NCI-H82 treated with DMSO at 0.1 percent for 48 hours (cell line): ENCODE measurements around the gene FSTL3.

ENCODE experiments used
- DNase-seq: peaks from one replicate; lab custom pipeline; 2025; ENCODE audit not compliant: unreplicated experiment; lab: John Stamatoyannopoulos, UW

FSTL3 gene

DNA sequence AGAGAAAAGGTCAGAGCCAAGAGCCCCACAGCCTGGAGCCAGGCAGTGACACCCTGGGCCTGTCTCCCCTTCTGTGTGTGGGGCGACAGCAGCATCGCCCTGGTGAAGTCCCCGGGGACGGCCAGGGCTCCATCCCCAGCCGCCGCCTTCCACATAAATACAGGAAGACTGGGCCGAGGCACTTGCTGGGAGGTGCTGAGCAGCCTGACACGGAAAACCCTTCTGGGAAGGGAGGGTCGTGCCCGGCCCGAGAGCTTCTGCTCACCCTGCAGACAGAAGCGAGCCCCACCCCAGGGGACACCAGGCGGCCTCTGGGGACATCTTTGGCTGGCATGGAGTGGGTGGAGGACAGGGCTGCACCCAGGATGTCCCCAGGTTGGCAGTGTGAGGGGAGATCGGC lies 31.4 kb upstream of the FSTL3 start:
- no peak for DNase-seq

DNA sequence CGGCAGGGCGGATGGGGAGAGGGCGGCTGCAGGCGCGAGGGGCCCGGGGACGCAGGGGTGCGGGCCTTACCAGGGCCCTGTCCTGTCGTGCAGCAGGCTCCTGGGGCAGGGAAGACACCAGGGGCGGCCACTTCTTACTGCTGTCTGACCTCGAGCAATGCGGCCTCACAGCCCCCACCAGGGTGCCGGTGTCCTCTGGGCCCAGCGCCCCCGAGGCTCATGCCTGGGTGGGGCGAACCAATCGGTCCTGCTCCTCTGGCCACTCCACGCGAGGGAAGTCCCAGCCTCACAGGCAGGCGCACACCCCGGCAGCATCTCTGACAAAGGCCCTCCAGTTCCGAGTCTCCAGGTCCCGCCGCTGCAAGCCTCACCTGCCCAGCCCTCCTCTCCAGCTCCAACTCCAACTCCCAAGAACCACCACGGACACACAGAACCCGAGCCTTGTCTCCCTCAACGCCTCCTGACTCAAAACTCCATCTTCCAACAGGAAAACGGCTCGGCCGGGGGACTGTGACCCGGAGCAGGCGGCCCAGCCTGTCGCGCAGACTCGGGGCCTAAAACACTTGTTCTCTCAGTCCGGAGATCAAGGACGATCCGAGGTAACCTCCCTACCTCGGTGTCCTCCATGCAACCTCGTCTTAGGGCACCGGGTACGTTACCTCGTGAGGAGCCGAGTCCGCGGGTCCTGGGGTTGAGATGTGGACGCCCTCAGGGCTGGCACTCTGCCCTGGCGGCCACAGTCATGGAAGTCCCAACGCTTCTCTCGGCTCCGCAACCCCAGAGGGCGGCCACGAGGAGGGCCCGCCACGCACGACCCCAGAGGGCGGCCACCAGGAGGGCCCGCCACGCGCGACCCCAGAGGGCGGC lies 30.0 kb upstream of the FSTL3 start:
- no peak for DNase-seq

DNA sequence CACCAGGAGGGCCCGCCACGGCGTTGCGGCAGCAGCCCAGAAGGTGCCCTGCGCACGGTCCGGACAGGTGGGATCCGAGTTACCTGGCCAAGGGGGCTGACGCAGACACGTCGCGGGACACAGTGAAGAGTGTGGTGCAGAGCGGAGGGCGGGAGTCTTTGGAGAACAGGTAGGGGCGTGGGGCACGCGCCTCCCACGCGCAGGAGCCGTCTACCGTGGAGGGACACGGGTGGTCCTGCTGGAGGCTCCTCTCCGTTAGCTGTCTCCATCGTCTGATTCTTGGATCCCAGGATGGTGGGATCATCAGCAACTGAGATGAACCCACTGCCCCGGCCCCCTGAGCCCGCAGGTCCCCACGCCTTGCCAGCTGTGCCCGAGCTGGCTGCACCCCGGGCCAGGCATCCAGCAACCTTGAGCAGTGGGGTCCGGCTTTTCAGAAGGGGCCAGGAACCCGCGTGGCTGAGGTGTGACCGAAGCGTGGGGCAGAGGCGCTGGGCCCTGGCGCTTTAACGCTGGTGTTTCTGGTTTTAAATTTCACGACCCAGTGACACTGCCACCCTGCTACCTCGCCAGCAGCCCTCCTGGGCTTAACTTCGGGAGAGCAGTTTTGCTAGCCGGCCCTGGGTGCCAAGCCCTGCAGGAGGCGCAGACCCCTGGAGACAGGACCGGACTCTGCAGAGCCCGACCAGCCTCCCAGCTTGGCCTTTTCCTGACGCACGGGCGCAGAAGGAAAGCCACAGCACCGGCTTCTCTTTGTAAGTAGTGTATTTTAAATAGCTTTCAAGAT lies 29.2 kb upstream of the FSTL3 start:
- DNase-seq, result no peak

DNA sequence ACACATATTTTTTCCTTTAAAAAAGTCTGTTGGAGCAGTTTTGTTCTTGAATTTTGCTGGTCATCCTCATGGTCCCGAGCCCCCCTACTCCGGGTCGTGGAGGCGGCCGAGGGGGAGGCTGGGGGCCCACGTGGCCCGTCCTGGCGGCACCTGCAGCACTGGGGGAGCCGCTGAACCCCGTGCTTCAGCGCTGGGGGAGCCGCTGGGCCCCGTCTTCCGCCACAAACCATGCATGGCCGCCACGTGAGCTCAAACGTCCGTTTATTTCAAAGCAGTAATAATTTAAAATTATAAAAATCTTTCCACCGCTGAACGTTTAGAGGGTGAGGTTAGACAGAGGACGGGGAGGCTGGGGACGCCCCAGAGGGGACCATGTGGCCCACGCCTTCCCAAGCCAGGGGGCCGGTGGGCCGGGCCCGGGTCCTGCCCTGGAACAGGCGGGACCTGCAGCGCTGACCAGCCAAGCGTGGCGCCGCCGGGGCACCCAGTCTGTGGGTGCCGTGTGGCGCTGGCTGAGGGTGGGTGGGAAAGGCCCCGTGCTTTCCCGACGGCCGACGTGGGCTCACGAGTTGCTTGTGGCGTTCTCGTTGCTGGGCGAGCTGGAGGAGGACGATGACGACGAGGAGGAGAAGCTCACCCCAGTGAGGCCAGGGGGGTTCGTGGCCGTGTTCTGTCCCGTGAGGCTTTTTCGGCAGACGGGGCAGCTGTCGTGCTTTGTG lies 28.5 kb upstream of the FSTL3 start:
- no peak for DNase-seq

DNA sequence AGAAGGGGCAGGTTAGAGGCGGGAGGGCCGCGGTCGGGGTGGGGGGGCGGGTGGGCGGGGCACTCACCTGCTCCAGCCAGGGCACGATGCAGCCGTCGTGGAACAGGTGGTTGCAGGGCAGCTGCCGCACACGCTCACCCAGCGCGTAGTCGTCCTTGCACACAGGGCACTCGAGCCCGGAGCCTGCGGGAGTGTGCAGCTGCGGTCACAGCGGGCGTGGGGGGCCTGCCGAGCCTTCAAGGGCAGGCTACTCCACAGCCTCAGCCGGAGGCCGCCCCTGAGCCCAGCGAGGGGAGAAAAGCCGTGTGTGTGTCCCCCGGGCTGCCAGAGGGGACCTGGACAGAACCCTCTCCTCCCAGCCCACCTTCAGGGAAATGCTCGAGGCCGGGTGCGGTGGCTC lies 27.9 kb upstream of the FSTL3 start:
- no peak for DNase-seq

DNA sequence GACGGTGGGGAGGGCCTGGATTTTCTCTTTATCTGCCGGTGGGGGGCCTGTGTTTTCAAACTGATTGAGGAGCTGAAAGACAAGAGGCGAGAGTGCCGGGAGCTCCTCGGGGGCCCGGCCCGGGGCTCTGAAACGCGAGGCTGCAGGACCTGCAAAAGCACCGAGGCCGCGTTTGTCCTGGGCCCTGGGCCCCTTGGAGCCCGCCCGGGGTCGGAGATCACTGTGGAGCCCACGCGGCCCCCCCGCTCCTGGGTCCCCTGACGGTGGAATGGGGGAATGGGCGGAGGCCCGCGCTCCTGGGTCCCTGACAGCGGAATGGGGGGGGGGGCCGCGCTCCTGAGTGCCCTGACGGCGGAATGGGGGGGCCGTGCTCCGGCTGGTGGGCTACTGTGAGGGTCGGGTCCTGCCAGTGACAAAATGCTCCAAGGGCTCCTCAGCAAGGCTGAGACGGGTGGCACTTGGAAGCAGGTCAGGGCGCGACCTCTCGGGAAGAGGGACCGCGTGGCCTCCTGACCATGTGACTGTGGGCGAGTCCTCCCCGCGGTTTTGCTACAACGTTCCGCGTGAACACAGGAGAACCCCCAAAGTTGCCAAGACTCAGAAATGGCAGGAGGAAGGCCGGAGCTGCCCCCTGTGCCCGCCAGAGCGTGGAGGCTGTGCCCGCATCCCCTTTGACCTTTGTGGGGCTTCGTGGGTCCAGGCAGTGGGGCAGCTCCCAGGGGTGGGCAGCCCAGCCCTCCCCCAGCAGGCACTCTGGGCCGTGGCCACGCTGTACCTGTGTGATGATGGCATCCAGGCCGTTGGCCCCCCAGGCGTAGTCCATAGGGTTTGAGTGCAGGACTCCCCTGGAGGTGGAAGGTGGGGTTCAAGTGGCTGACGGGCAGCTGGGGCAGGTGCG lies 27.0 kb upstream of the FSTL3 start:
- DNase-seq, result no peak

DNA sequence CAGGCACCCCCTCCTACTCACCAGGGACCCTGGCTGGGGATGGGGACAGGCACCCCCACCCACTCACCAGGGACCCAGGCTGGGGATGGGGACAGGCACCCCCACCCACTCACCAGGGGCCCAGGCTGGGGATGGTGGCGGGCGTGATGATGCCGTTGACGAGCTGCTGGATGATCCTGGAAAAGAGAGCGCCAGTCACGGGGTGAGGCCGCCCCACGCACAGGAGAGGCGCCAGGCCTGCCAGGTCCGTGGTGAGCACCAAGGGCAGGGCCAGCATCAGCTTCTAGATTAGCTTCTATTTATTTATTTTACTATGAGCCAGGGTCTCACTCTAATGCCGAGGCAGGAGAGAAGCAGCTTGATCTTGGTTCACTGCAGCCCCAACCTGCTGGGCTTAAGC lies 26.1 kb upstream of the FSTL3 start:
- DNase-seq, result no peak

DNA sequence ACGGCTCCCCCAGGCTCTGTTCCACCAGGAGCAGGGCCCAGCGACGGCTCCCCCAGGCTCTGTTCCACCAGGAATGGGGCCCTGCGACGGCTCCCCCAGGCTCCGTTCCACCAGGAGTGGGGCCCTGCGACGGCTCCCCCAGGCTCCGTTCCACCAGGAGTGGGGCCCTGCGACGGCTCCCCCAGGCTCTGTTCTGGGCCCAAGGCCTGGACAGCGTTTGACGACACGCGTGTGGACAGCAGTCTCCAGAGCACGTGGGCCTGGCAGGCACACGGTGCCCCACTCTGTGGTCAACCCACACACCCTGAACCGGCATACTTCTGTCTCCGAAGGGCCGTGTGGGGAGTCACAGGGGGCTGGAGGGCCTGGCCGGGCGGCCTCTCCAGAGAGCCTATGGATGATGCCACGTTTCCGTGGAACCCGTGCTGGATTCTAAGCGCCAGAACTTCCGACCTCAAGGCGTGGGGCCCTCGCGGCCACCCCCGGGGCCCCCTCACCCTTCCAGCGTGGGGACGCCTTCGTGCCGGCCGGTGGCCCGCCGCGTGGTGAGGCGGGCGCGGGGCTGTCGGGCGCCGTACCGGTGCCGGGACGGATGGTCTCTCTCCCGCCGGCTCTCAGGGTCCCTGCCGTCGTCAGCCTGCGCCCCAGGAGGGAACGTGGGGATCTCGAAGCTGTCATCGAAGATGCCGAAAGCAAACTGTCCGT lies 24.9 kb upstream of the FSTL3 start:
- DNase-seq, result no peak

DNA sequence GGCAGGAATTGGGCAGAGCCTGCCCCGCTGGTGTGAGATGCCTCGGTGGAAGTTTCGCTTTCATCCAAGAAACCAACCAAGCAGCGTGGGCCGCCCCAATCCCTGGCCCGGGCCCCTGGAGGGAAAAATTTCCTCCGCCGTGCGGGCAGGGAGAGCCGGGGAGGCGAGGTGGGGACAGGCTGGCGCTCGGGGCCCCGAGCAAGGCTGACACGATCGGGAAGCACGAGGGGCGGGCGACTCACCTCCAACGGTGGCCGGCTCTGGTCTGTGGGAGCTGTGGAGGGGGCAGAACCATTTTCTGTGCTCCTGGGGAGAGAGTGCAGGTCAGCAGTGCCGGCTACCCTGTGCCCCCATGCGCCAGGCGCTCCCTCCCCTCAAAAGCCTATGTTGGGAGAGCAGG lies 24.2 kb upstream of the FSTL3 start:
- DNase-seq, result no peak

DNA sequence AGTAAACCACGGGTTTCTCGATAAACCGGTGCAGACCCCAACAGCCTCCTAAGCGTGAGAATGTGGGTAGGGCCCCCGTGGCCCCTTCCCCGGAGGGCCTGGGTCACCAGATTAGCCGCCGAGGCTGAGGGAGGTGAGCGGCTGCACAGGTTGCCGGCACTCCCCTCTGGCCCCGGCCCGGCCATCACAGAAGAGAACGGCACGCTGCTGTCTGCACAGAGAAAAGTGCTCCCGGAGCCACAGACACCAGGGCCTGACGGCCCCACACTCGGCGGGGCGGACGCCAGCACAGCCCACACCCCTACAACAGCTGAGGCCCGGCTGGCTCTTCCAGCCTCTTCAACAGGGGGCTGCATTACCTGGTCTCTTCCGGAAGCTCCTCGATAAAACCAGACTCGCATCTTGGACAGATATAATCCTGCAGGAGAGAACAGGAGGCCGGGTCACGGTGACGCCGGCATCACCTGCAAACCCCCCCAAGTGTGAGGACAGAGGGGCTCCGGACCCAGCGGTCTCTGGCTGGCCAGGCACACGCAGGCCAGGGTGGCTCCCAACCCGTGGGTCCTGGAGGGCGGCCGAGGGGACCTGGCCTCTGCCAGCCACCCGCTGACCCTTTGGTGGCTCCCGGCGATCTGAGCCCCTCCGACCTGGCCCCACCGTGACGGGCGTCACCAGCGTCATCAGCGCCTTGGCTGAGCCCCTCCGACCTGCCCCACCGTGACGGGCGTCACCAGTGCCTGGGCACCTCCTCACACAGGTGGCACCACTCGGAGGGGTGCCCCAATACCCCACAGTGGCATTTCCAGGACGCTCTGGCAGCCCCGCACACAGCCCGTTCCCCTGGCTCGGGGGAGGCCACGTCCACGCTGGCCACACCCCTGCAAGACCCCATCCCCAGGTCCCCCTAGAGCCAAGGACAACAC lies 23.5 kb upstream of the FSTL3 start:
- no peak for DNase-seq

DNA sequence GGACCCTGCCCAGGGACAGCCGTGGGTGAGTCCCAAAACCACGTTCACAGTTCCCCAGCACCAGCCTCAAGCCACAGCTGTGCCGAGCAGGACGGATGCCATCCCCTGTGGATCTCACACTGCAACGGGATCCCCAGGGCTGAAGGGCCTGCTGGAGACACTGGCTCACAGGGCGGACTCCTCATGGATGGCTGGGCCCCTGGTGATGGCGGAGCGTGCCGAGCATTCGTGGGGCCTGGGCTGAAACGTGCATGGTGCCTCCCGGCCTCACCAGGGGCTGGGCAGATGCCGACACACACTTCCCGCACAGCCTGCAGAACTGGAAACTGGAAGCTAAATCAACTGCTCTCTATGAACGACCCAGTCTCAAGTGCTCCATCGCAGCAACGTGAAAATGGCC lies 22.8 kb upstream of the FSTL3 start:
- DNase-seq, result no peak

DNA sequence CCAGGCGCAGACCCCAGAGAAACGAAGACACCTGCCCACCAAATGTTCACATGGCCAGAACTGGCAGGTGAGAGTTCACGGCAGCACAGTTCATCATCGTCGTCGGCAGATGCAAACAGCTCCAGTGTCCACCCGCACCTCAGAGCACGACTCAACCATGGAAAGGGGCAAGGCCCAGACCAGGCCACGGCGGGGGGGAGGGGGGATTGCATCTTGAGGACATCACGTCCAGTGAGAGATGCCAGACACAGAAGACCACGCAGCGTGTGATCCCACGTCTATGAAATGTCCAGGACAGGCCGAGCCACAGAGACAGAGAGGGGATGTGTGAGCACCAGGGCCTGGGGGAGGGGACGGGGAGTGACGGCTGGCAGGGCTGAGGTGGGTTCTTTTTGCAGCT lies 20.5 kb upstream of the FSTL3 start:
- DNase-seq, result no peak

DNA sequence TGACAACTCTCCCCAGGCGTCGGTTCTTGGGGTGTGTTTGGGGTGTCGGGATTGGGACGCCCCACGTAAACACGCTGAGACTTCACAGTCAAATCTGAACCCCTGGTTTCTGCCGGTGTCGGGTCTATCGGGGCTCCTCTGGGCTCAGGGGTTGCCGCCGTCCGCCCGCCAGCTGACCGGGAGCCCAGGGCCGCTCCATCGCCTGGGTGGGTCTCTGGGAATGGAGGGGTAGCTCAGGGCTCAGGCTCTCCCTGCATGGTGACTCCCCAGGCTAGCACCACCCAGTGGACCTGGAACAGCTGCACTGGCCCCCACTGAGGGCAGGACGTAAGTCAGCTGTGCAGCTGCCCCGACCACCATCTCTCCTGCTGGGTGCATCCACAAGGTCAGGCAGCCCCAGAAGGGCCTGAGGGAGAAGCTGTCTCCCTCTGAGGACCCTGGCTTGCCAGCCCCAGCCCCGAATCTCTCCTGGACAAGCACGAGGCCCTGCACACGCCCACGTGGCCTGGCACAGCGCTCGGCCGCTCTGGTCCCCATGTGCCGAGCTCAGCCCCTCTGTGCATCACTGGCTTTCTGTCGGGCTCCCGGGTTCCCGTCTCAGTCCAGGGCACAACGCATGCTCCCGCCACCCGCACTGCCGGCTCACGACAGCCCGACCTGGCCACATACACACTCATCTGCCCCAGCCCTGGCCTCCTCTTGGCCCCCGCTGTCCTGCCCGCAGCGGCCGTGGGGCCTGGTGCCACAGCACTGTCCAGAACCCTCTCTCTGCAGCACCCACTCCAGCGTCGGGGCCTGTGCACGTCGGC lies 19.2 kb upstream of the FSTL3 start:
- no peak for DNase-seq

DNA sequence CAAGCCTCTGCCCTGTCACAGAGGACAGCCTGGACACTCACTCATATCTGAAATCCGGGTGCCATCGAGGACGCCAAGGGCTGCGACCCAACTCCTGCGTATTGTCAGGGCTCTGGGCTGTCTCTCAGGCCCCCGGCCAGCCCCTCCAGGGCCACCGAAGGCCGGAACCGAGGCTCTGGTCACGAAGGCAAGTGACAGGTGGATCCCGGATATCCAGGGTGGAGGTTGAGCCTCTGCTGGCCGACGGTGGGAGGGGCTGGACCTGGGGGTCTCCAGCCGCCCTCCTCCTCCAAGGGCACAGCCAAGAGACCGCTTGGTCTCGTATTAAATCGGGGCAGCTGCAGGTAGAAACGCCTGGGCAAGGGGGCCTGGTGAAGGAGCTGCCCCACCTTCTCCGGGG lies 18.6 kb upstream of the FSTL3 start:
- no peak for DNase-seq

DNA sequence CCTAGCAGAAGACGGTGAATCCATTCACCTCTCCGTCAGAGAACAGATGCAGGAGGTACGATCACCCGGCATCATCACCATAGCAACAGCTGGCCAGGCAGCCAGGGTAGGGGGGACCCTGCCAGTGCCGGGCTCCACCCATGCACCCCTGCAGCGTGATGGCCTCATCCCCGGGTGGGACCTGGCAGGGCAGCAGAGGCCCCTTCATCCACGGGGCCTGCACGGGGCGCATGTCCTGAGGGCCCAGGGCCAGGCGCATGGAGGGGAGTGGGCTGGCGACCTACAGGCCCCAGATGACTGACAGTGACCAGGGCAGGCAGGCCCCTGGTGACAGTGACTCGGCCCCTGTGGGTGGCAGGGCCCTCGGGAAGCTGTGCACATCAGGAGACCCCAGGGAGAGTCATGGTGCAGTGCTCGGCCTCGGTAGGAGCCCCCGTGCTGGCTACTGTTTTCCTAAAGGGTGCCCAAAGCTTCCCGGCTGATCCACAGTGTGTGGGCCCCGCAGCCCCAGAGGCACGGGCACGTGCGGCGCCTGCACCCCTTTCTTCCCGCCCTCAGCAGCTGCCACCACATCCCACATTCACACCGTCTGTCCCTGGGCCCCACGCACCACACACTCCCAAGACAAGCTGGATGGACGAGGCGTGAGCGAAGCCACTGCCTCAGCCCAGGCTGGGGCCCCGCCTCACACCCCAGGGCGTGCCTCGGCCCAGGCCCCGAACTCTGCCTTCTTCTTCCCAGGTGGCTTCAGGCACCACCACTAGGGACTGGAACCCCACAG lies 17.9 kb upstream of the FSTL3 start:
- DNase-seq, result no peak

DNA sequence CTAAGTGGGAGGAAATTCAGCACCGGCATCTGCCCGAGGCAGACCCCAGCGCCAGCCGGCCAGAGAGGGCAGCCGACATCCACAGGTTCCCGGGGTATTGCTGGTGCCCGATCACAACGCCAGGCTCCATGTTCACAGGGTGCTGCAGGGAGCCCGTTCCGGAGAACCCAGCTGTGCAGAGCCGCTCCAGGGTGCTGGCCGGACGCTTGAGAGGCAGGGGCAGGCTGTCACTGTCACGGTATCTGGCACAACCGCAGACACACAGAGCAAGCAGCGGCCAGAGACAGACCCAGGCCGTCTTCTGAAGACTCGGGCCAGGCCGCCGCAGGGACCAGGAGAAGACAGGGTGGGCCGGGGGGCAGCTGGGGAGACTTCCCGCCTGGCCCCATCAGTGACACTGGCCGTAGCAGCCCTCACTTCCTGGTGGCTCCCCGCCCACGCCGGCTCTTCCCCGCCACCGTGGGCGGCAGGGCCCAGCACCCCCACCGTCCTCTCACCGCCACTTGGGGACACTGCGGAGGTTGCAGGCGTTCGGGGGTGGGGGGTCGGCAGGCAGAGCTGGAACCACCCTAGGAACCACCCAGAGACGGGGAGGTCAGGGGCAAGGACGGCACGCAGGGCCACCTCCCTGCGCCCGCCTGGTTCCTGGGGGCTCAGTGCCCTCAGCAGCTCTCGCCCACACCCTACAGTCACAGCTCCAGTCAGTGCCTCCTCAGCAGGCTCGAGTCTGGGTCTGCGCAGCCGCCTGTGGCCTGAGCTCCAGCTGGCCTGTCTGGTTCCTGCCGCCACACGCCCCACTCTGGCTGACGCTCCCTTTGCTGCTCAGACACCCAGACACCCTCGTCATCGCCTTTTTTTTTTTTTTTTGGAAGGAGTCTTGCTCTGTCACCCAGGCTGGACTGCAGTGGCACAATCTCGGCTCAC lies 17.0 kb upstream of the FSTL3 start:
- no peak for DNase-seq
